Psoas muscle (tissue), 8 donors: ENCODE results near the gene MYH2. TPM values are rescaled to one million over a fixed set of nuclear protein-coding genes. Genes with fewer than 3 reads are reported as not detected.

Experiments used
- ATAC-seq, 4 donors: fragments of 200-7000 bp; cut with Tn5 transposase; one replicate each; pipeline ENCODE4 v1.9.1; 2020; ENCODE audit warnings: moderate library complexity in 3 of 4, mild to moderate bottlenecking in 2 of 4
- DNase-seq, 2 donors: peaks; one replicate each; pipeline ENCODE4 v3.0.0-alpha.2; 2020
- H3K27ac ChIP-seq: fragments of 200-600 bp; one replicate; pipeline ENCODE4 v1.8.0; 2022
- H3K27me3 ChIP-seq, 3 donors: fragments of 200-600 bp in 1 of 3; one replicate each; pipeline versions ENCODE4 v1.6.1 to v1.8.0; 2013 to 2022; ENCODE audit warnings: low read length in 2 of 3, mild to moderate bottlenecking in 2 of 3, moderate library complexity in 1 of 3; ENCODE audit not compliant: insufficient read depth in 3 of 3
- H3K36me3 ChIP-seq, 2 donors: fragments of 200-600 bp in 1 of 2; one replicate each; pipeline versions ENCODE4 v1.6.1 to v1.8.0; 2013 to 2022; ENCODE audit warnings: low read depth in 1 of 2, mild to moderate bottlenecking in 1 of 2, moderate library complexity in 1 of 2; ENCODE audit not compliant: insufficient read depth in 1 of 2
- H3K4me1 ChIP-seq: fragments of 200-600 bp; one replicate; pipeline ENCODE4 v1.8.0; 2022
- H3K4me3 ChIP-seq: fragments of 200-600 bp; one replicate; pipeline ENCODE4 v1.8.0; 2022; ENCODE audit warnings: mild to moderate bottlenecking
- H3K9me3 ChIP-seq: fragments of 200-600 bp; one replicate; pipeline ENCODE4 v1.8.0; 2022
- WGBS, 3 donors: extraction: QIAGEN DNeasy Blood & Tissue Kit; methylation state at CpG; one replicate each; pipeline versions ENCODE4 v1.1.6 to v1.1.7; 2013; 5-methylcytosine and 5-hydroxymethylcytosine counted together
- intact Hi-C, 2 donors: fragments of 100-400 bp; cut with DNase I; formaldehyde crosslinking; loops; one replicate each; pipeline versions ENCODE4 v1.11.0 to v1.14.2; 2022
- polyA plus RNA-seq, 3 donors: library from polyadenylated mRNA; stranded (reverse); fragments of 200-250 nt; gene quantifications; one replicate each; pipeline ENCODE4 v1.2.3, GENCODE V29; 2013
- total RNA-seq, 4 donors: library from RNA; stranded (reverse); fragmentation: NEBNext Ultra II Directional in 2 of 4; extraction: Animal tissue kit (Norgen Biotek cat#: 25700) in 2 of 4; gene quantifications; one replicate each; pipeline versions ENCODE4 v1.2.1 to v1.2.4, GENCODE V29; 2021 to 2023
- TF ChIP-seq, protein P1 (sequence below): fragments of 200-600 bp; IDR thresholded peaks from one replicate; pipeline ENCODE4 v1.8.0; 2022; ENCODE audit warnings: antibody characterized with exemption
- donor health status: healthy with polysubstance abuse.
- donor health status: DM: no; HTN: no; CAD: no; lungs with moderate emphysema.
- donor health status: Bipolar disorder and iron deficiency.
- donor health status: healthy.
- donor health status: DM: yes; HTN: yes; CAD: no.
- donor health status: DM: no; HTN: no; CAD: no.
- donor health status: DM: no; HTN: no; CAD: no.
- donor health status: DM: yes; HTN: yes; CAD: no.

MYH2 gene
- total and polyA plus RNA-seq, 7 donors: 263 to 20,190 (median 1,903) TPM

- TF ChIP-seq, protein P1, sequence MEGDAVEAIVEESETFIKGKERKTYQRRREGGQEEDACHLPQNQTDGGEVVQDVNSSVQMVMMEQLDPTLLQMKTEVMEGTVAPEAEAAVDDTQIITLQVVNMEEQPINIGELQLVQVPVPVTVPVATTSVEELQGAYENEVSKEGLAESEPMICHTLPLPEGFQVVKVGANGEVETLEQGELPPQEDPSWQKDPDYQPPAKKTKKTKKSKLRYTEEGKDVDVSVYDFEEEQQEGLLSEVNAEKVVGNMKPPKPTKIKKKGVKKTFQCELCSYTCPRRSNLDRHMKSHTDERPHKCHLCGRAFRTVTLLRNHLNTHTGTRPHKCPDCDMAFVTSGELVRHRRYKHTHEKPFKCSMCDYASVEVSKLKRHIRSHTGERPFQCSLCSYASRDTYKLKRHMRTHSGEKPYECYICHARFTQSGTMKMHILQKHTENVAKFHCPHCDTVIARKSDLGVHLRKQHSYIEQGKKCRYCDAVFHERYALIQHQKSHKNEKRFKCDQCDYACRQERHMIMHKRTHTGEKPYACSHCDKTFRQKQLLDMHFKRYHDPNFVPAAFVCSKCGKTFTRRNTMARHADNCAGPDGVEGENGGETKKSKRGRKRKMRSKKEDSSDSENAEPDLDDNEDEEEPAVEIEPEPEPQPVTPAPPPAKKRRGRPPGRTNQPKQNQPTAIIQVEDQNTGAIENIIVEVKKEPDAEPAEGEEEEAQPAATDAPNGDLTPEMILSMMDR: no peak
- Histone ChIP-seq H3K4me3 (no peak overlapping the region), H3K27me3 (no peaks in the 10 kb centered on the region), H3K36me3 (peaks cover 0 to 63% of the 10 kb centered on the region in 2 donors), H3K4me1 (no peaks in the 10 kb centered on the region), H3K9me3 (no peaks in the 10 kb centered on the region), H3K27ac (no peak overlapping the region)
- 71 to 92% (median 88%) methylated on average over 2 of the region's 2 CpGs for WGBS, 3 donors
- DNase-seq (no peak), ATAC-seq (no peak)
- intact Hi-C loops: no loop called here
Observed at GRCh38 chr17:10492004-10492403, 57.5 kb downstream of the MYH2 start.

GRCh38 chr17:10482252-10482651, 67.2 kb downstream of the MYH2 start:
- Histone ChIP-seq H3K36me3 (no peaks in the 10 kb centered on the region), H3K4me3 (no peak overlapping the region), H3K4me1 (no peaks in the 10 kb centered on the region), H3K9me3 (no peaks in the 10 kb centered on the region), H3K27ac (no peak overlapping the region), H3K27me3 (peaks cover 0 to 5% (median 0%) of the 10 kb centered on the region in 3 donors)
- DNase-seq (no peak), ATAC-seq (no peak)
- TF ChIP-seq, protein P1: no peak
- intact Hi-C loops: no loop called here
- WGBS, 3 donors: 43 to 56% (median 53%) methylated on average over 1 of the region's 1 CpG

DNA sequence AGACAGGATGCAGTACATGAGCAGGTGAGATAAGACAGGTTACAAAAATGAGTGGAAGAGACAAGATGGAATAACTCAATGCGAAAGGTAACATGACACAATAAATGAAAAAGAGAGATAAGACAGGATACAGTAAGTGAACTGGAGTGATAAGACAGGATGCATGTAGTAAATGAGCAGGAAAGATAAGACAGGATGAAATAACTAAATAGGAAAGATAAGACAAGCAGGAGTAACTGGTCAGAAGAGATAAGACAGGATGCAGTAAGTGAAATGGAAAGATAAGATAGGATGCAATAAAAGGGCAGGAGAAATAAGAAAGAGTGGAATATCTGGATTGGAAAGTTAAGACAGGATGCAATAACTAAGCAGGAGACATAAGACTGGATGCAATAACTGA, 71.8 kb downstream of the MYH2 start:
- H3K9me3 ChIP-seq: no peaks in the 10 kb centered on the region
- H3K27me3 ChIP-seq: peaks cover 0 to 5% (median 0%) of the 10 kb centered on the region in 3 donors
- TF ChIP-seq, protein P1: no peak
- WGBS, 3 donors: 72 to 90% (median 80%) methylated on average over 1 of the region's 1 CpG
- H3K4me1 ChIP-seq: no peaks in the 10 kb centered on the region
- no peak overlapping the region for H3K27ac ChIP-seq
- intact Hi-C loops: loop anchor here in 1 of 2 donors (10.0 kb wide), 2 partner anchors 83 to 153 kb away; no protein-coding TSS in a partner anchor
- DNase-seq (no peak), ATAC-seq (no peak)
- H3K36me3 ChIP-seq: no peaks in the 10 kb centered on the region
- no peak overlapping the region for H3K4me3 ChIP-seq

DNA sequence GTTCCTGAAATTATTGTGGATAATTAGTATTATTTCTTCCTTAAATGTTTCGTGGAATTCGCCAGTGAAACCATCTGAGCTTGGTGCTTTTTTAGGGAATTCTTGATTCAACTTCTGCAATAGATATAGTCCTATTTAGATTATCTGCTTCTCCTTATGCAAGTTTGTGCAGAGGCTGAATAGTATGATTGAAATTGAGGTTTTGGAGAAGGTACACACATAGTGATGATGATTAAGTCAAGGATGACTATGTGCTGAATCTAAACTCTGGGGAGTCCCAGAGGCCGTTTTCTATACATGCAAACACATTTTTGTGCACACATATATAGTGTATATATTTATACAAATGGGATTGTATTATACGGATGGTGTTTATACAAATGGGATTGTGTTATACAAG, 74.9 kb downstream of the MYH2 start:
- DNase-seq (no peak), ATAC-seq (no peak)
- intact Hi-C loops: loop anchor here in 1 of 2 donors (10.0 kb wide), 2 partner anchors 80 to 150 kb away; no protein-coding TSS in a partner anchor
- Histone ChIP-seq H3K36me3 (no peaks in the 10 kb centered on the region), H3K4me1 (no peaks in the 10 kb centered on the region), H3K27me3 (peaks cover 0 to 5% (median 0%) of the 10 kb centered on the region in 3 donors), H3K4me3 (no peak overlapping the region), H3K27ac (no peak overlapping the region), H3K9me3 (no peaks in the 10 kb centered on the region)
- TF ChIP-seq, protein P1: no peak
- WGBS, 3 donors: 79 to 89% (median 84%) methylated on average over 4 of the region's 4 CpGs

GRCh38 chr17:10471858-10472257, 77.6 kb downstream of the MYH2 start:
- Histone ChIP-seq H3K36me3 (no peaks in the 10 kb centered on the region), H3K27me3 (no peaks in the 10 kb centered on the region), H3K9me3 (no peaks in the 10 kb centered on the region), H3K4me1 (no peaks in the 10 kb centered on the region), H3K4me3 (no peak overlapping the region), H3K27ac (no peak overlapping the region)
- DNase-seq (no peak), ATAC-seq (no peak)
- TF ChIP-seq, protein P1: no peak
- 94 to 100% (median 98%) methylated on average over 1 of the region's 1 CpG for WGBS, 3 donors
- intact Hi-C loops: loop anchor here in 1 of 2 donors (10.0 kb wide), 2 partner anchors 77 to 147 kb away; no protein-coding TSS in a partner anchor
